MM.1S (cell line): ENCODE results near the gene NOL4L.

ENCODE experiments used
- DNase-seq: peaks from one replicate; pipeline ENCODE4 v3.0.0-alpha.2; 2015
- H2AFZ ChIP-seq: fragments of 300-600 bp; sonication (generic); 2 replicates; pipeline ENCODE4 v1.6.0; 2016; ENCODE audit warnings: antibody characterized with exemption, low read length
- H3F3A ChIP-seq: fragments of 300-600 bp; sonication (generic); 2 replicates; pipeline ENCODE4 v1.6.1; 2016; ENCODE audit warnings: mild to moderate bottlenecking, antibody characterized with exemption, low read length, moderate library complexity, mixed read lengths; ENCODE audit not compliant: insufficient read depth
- H3K27ac ChIP-seq: fragments of 300-600 bp; sonication (generic); 2 replicates; pipeline ENCODE4 v1.5.1; 2016; ENCODE audit warnings: mild to moderate bottlenecking, low read length
- H3K27me3 ChIP-seq: fragments of 300-600 bp; sonication (generic); replicated peaks from 2 replicates; pipeline ENCODE4 v1.6.0; 2016; ENCODE audit warnings: low read length; ENCODE audit not compliant: insufficient read depth
- H3K36me3 ChIP-seq: fragments of 300-600 bp; sonication (generic); replicated peaks from 2 replicates; pipeline ENCODE4 v1.6.1; 2016; ENCODE audit warnings: mild to moderate bottlenecking, low read length, mixed read lengths; ENCODE audit not compliant: insufficient read depth
- H3K4me1 ChIP-seq: fragments of 300-600 bp; sonication (generic); 2 replicates; pipeline ENCODE4 v1.6.1; 2016; ENCODE audit warnings: low read length, mixed read lengths
- H3K4me2 ChIP-seq: fragments of 300-600 bp; sonication (generic); 2 replicates; pipeline ENCODE4 v1.6.0; 2016; ENCODE audit warnings: low read depth, low read length
- H3K4me3 ChIP-seq: fragments of 300-600 bp; sonication (generic); 2 replicates; pipeline ENCODE4 v1.5.1; 2016; ENCODE audit warnings: low read length, mixed read lengths
- H3K79me2 ChIP-seq: fragments of 300-600 bp; sonication (generic); 2 replicates; pipeline ENCODE4 v1.6.1; 2016; ENCODE audit warnings: mixed run types, low read length, mixed read lengths
- H3K9ac ChIP-seq: fragments of 300-600 bp; sonication (generic); 2 replicates; pipeline ENCODE4 v1.6.1; 2016; ENCODE audit warnings: low read length, mixed read lengths
- H3K9me2 ChIP-seq: fragments of 300-600 bp; sonication (generic); replicated peaks from 2 replicates; pipeline ENCODE4 v1.6.1; 2016; ENCODE audit warnings: mild to moderate bottlenecking, low read length, mixed read lengths; ENCODE audit not compliant: insufficient read depth
- H3K9me3 ChIP-seq: fragments of 300-600 bp; sonication (generic); replicated peaks from 2 replicates; pipeline ENCODE4 v1.6.1; 2016; ENCODE audit warnings: mild to moderate bottlenecking, low read length, mixed read lengths; ENCODE audit not compliant: insufficient read depth
- H4K20me1 ChIP-seq: fragments of 300-600 bp; sonication (generic); 2 replicates; pipeline ENCODE4 v1.6.1; 2016; ENCODE audit warnings: mild to moderate bottlenecking, low read length, moderate library complexity, mixed read lengths; ENCODE audit not compliant: insufficient read depth
- CTCF ChIP-seq: fragments of 300-600 bp; sonication (generic); IDR thresholded peaks from 2 replicates; pipeline ENCODE4 v1.5.1; 2016; ENCODE audit warnings: antibody characterized with exemption, low read length, mixed read lengths
- EZH2 ChIP-seq: fragments of 300-600 bp; sonication (generic); optimal IDR thresholded peaks from 2 replicates; pipeline ENCODE3; 2017; ENCODE audit warnings: low read depth, mild to moderate bottlenecking, antibody characterized with exemption, low read length, mixed read lengths
- EZH2phosphoT487 ChIP-seq: fragments of 300-600 bp; sonication (generic); IDR thresholded peaks from 2 replicates; pipeline ENCODE4 v1.6.1; 2018; ENCODE audit warnings: antibody characterized with exemption, low read length

The NOL4L gene

GRCh38 chr20:32589256-32589655 is 4.1 kb upstream of the NOL4L start:
- peaks cover 47% of the 10 kb centered on the region for H3K27me3 ChIP-seq
- no peak overlapping the region for H3K4me3 ChIP-seq
- no peak overlapping the region for H3K4me2 ChIP-seq
- H2AFZ ChIP-seq = no peak overlapping the region
- no peaks in the 10 kb centered on the region for H3K9me3 ChIP-seq
- no peaks in the 10 kb centered on the region for H4K20me1 ChIP-seq
- no peaks in the 10 kb centered on the region for H3K9me2 ChIP-seq
- H3K27ac ChIP-seq = no peak overlapping the region
- no peaks in the 10 kb centered on the region for H3K79me2 ChIP-seq
- TF ChIP-seq CTCF = no peak
- H3K36me3 ChIP-seq = no peaks in the 10 kb centered on the region
- H3K4me1 ChIP-seq = no peaks in the 10 kb centered on the region
- DNase-seq = no peak
- no peaks in the 10 kb centered on the region for H3F3A ChIP-seq
- no peak overlapping the region for H3K9ac ChIP-seq

- Histone ChIP-seq H3K36me3 (no peaks in the 10 kb centered on the region), H3K4me2 (no peak overlapping the region), H3F3A (no peaks in the 10 kb centered on the region), H3K9me3 (no peaks in the 10 kb centered on the region), H2AFZ (no peak overlapping the region), H4K20me1 (no peaks in the 10 kb centered on the region), H3K9me2 (no peaks in the 10 kb centered on the region), H3K9ac (no peak overlapping the region), H3K4me3 (no peak overlapping the region), H3K79me2 (no peaks in the 10 kb centered on the region), H3K4me1 (no peaks in the 10 kb centered on the region), H3K27ac (no peak overlapping the region), H3K27me3 (peaks cover 47% of the 10 kb centered on the region)
- no peak for DNase-seq
- TF ChIP-seq CTCF = no peak
- no peak for TF ChIP-seq EZH2phosphoT487
- no peak for TF ChIP-seq EZH2
Measured at GRCh38 chr20:32588040-32588439, 2.9 kb upstream of the NOL4L start.

- H3K9ac ChIP-seq = no peak overlapping the region
- TF ChIP-seq EZH2phosphoT487 (no peak), EZH2 (no peak), CTCF (no peak)
- H3K4me1 ChIP-seq = no peaks in the 10 kb centered on the region
Measured at GRCh38 chr20:32586291-32586690, 1.2 kb upstream of the NOL4L start.

More at GRCh38 chr20:32586291-32586690, 1.2 kb upstream of the NOL4L start:
- H3K9me2 ChIP-seq = no peaks in the 10 kb centered on the region
- H3K4me2 ChIP-seq = no peak overlapping the region
- H4K20me1 ChIP-seq = no peaks in the 10 kb centered on the region
- no peak overlapping the region for H2AFZ ChIP-seq
- H3K36me3 ChIP-seq = no peaks in the 10 kb centered on the region
- H3K27me3 ChIP-seq = peaks cover 47% of the 10 kb centered on the region
- no peak for DNase-seq
- no peaks in the 10 kb centered on the region for H3F3A ChIP-seq
- H3K27ac ChIP-seq = no peak overlapping the region
- H3K9me3 ChIP-seq = no peaks in the 10 kb centered on the region
- no peaks in the 10 kb centered on the region for H3K79me2 ChIP-seq
- H3K4me3 ChIP-seq = no peak overlapping the region
